SU-DHL-6 (cell line): ENCODE data around the gene MMP24.

ENCODE experiments used
- H2AFZ ChIP-seq: fragments of 200-600 bp; sonication (generic); 2 replicates; pipeline ENCODE4 v1.6.1; 2014; ENCODE audit warnings: low read depth, mild to moderate bottlenecking, moderate library complexity, mixed read lengths, antibody characterized with exemption, low read length; ENCODE audit not compliant: severe bottlenecking
- H3F3A ChIP-seq: fragments of 200-600 bp; shearing (Covaris generic); 2 replicates; pipeline ENCODE4 v1.6.0; 2016; ENCODE audit warnings: antibody characterized with exemption, mild to moderate bottlenecking; ENCODE audit not compliant: insufficient read depth
- H3K27ac ChIP-seq: fragments of 200-600 bp; sonication (generic); 2 replicates; pipeline ENCODE4 v1.5.1; 2016; ENCODE audit warnings: low read depth, mild to moderate bottlenecking, low read length, moderate library complexity, mixed read lengths
- H3K27me3 ChIP-seq: fragments of 200-600 bp; sonication (generic), shearing (Covaris generic); 2 replicates; pipeline ENCODE4 v1.6.0; 2014; ENCODE audit warnings: mild to moderate bottlenecking, low read length
- H3K36me3 ChIP-seq: fragments of 200-600 bp; sonication (generic); 2 replicates; pipeline ENCODE4 v1.6.1; 2014; ENCODE audit warnings: mild to moderate bottlenecking, low read length, mixed read lengths
- H3K4me2 ChIP-seq: fragments of 300-600, 200-600 bp; shearing (Covaris generic), sonication (generic); 2 replicates; pipeline ENCODE4 v1.6.0; 2014; ENCODE audit warnings: low read length, low read depth, mild to moderate bottlenecking; ENCODE audit not compliant: poor library complexity, severe bottlenecking
- H3K4me3 ChIP-seq: fragments of 200-600 bp; sonication (generic); 2 replicates; pipeline ENCODE4 v1.5.1; 2014; ENCODE audit warnings: antibody characterized with exemption, low read length, mild to moderate bottlenecking, mixed read lengths; ENCODE audit not compliant: insufficient read depth, poor library complexity, severe bottlenecking
- H3K79me2 ChIP-seq: fragments of 200-600 bp; sonication (generic); 2 replicates; pipeline ENCODE4 v1.6.1; 2014; ENCODE audit warnings: mild to moderate bottlenecking, low read length, moderate library complexity; ENCODE audit not compliant: insufficient read depth
- H3K9ac ChIP-seq: fragments of 200-600 bp; sonication (generic); 2 replicates; pipeline ENCODE4 v1.7.0; 2014; ENCODE audit warnings: mild to moderate bottlenecking, low read length
- H3K9me2 ChIP-seq: fragments of 200-600 bp; sonication (generic); replicated peaks from 2 replicates; pipeline ENCODE4 v1.6.1; 2014; ENCODE audit warnings: low read length; ENCODE audit not compliant: insufficient read depth
- H3K9me3 ChIP-seq: fragments of 200-600 bp; sonication (generic); 2 replicates; pipeline ENCODE4 v1.6.1; 2014; ENCODE audit warnings: low read length, mixed read lengths; ENCODE audit not compliant: insufficient read depth
- H4K20me1 ChIP-seq: fragments of 200-600 bp; sonication (generic); 2 replicates; pipeline ENCODE4 v1.6.1; 2014; ENCODE audit warnings: low read depth, mild to moderate bottlenecking, antibody characterized with exemption, low read length, moderate library complexity, mixed read lengths
- CTCF ChIP-seq: fragments of 200-600 bp; sonication (generic); IDR thresholded peaks from one replicate; pipeline ENCODE4 v1.5.1; 2017; ENCODE audit warnings: antibody characterized with exemption, mild to moderate bottlenecking, low read length, moderate library complexity; ENCODE audit not compliant: insufficient read depth, poor library complexity, severe bottlenecking
- EZH2phosphoT487 ChIP-seq: fragments of 200-600 bp; sonication (generic), shearing (Covaris generic); conservative IDR thresholded peaks from 2 replicates; pipeline ENCODE4 v1.6.1; 2018; ENCODE audit warnings: mild to moderate bottlenecking, antibody characterized with exemption, low read length, moderate library complexity, mixed read lengths

Gene MMP24

GRCh38 chr20:35277531-35278395, 51.3 kb downstream of the MMP24 start, which contains the start of gene MMP24OS:
TSS of gene MMP24OS (minus strand) at chr20:35278122. CDS start at chr20:35277929, 193 bp downstream.
- peaks cover 20% of the 10 kb centered on the region for H3F3A ChIP-seq
- no peaks in the 10 kb centered on the region for H3K9me3 ChIP-seq
- H3K4me3 ChIP-seq = peak within 1 kb of the TSS; percentile 75
- no peaks in the 10 kb centered on the region for H4K20me1 ChIP-seq
- peak within 1 kb of the TSS; percentile 89 for H3K4me2 ChIP-seq
- peak within 1 kb of the TSS; percentile 55 for H2AFZ ChIP-seq
- H3K36me3 ChIP-seq = 0 out of 2 replicates have a peak, but pooled peaks cover 6% of the 10 kb centered on the region
- H3K27ac ChIP-seq = peak within 1 kb of the TSS; percentile 74
- no peaks in the 10 kb centered on the region for H3K9me2 ChIP-seq
- H3K27me3 ChIP-seq = no peaks in the 10 kb centered on the region
- H3K79me2 ChIP-seq = peaks cover 17% of the 10 kb centered on the region; the same call in 1 of the 2 replicates
- H3K9ac ChIP-seq = peak within 1 kb of the TSS; percentile 84
- TF ChIP-seq CTCF (no peak), EZH2phosphoT487 (no peak)

- no peak for TF ChIP-seq EZH2phosphoT487
- TF ChIP-seq CTCF = no peak
- Histone ChIP-seq H3K9ac (no peak overlapping the region), H3K9me3 (no peaks in the 10 kb centered on the region), H4K20me1 (no peaks in the 10 kb centered on the region), H3F3A (peaks cover 20% of the 10 kb centered on the region), H3K4me3 (no peak overlapping the region), H3K36me3 (0 out of 2 replicates have a peak, but pooled peaks cover 6% of the 10 kb centered on the region), H3K27me3 (no peaks in the 10 kb centered on the region), H3K79me2 (peaks cover 29% of the 10 kb centered on the region), H3K4me2 (no peak overlapping the region), H2AFZ (no peak overlapping the region), H3K27ac (no peak overlapping the region), H3K9me2 (no peaks in the 10 kb centered on the region)
Observed at GRCh38 chr20:35279040-35279439, 52.5 kb downstream of the MMP24 start.

- Histone ChIP-seq H2AFZ (no peak overlapping the region), H3K9ac (no peak overlapping the region), H3K36me3 (0 out of 2 replicates have a peak, but pooled peaks cover 6% of the 10 kb centered on the region), H3K4me2 (no peak overlapping the region), H3K4me3 (no peak overlapping the region), H3K9me2 (no peaks in the 10 kb centered on the region), H3K79me2 (peaks cover 34% of the 10 kb centered on the region), H3K27ac (no peak overlapping the region), H3K27me3 (no peaks in the 10 kb centered on the region), H3F3A (peaks cover 20% of the 10 kb centered on the region), H4K20me1 (no peaks in the 10 kb centered on the region), H3K9me3 (no peaks in the 10 kb centered on the region)
- TF ChIP-seq EZH2phosphoT487 = no peak
- no peak for TF ChIP-seq CTCF
Observed at GRCh38 chr20:35279533-35280174, 53.2 kb downstream of the MMP24 start.
